HEK293 (cell line): ENCODE measurements around the gene ATP8B1.

Experiments
- CTCF ChIA-PET: fragments of 350-600 bp; formaldehyde crosslinking; extraction: SDS; loops from one replicate; lab custom pipeline; 2021; ENCODE audit warnings: antibody characterized with exemption; lab: Yijun Ruan, JAX
- POLR2A ChIA-PET: fragments of 300-600 bp; formaldehyde crosslinking; extraction: SDS; loops from one replicate; lab custom pipeline; 2020; ENCODE audit warnings: antibody characterized with exemption, inconsistent platforms; lab: Yijun Ruan, JAX
- H3K27ac ChIP-seq: fragments of 200-500 bp; sonication (Bioruptor generic); 2 replicates; pipeline ENCODE4 v1.5.1; 2014; ENCODE audit warnings: low read depth, low read length, control low read depth, inconsistent platforms; ENCODE audit errors: extremely low read depth
- H3K36me3 ChIP-seq, 2 experiments: fragments of 200-500 bp in 1 of 2; sonication (Bioruptor generic) in 1 of 2; 1 replicate in 1 of 2; 2 replicates in 1 of 2; pipeline ENCODE4 v1.5.1; 2014 to 2017; ENCODE audit warnings: inconsistent platforms in 2 of 2, low read length in 2 of 2; ENCODE audit not compliant: control insufficient read depth in 2 of 2, insufficient read depth in 1 of 2
- H3K4me1 ChIP-seq: fragments of 200-500 bp; sonication (Bioruptor generic); 2 replicates; pipeline ENCODE4 v1.5.1; 2014; ENCODE audit warnings: mild to moderate bottlenecking, low read length, inconsistent platforms; ENCODE audit not compliant: control insufficient read depth, insufficient read depth
- H3K4me3 ChIP-seq: 2 replicates; pipeline ENCODE4 v1.5.1; 2011; ENCODE audit warnings: low read depth, mild to moderate bottlenecking, control low read depth, low read length, moderate library complexity
- H3K9me3 ChIP-seq: fragments of 200-500 bp; sonication (Bioruptor generic); 2 replicates; pipeline ENCODE4 v1.5.1; 2014; ENCODE audit warnings: low read depth, low read length, inconsistent platforms; ENCODE audit not compliant: control insufficient read depth, insufficient read depth
- BCL11A ChIP-seq: fragments of 450-650 bp; formaldehyde crosslinking; IDR thresholded peaks from 2 replicates; pipeline ENCODE4 v1.5.1; 2016; ENCODE audit warnings: low read depth, missing biosample characterization, missing genetic modification characterization
- GLI4 ChIP-seq: fragments of 450-650 bp; formaldehyde crosslinking; IDR thresholded peaks from 2 replicates; pipeline ENCODE4 v1.5.1; 2016; ENCODE audit warnings: missing biosample characterization, missing genetic modification characterization
- HOXC10 ChIP-seq: sonication (generic); formaldehyde crosslinking; IDR thresholded peaks from 2 replicates; pipeline ENCODE4 v1.8.1; 2023; ENCODE audit warnings: mild to moderate bottlenecking, missing genetic modification reagents
- INSM2 ChIP-seq: fragments of 450-650 bp; formaldehyde crosslinking; IDR thresholded peaks from 2 replicates; pipeline ENCODE4 v1.5.1; 2016; ENCODE audit warnings: missing biosample characterization, missing genetic modification characterization
- KLF1 ChIP-seq: fragments of 450-650 bp; formaldehyde crosslinking; IDR thresholded peaks from 2 replicates; pipeline ENCODE4 v1.5.1; 2016; ENCODE audit warnings: missing biosample characterization, missing genetic modification characterization
- KLF7 ChIP-seq: fragments of 450-650 bp; formaldehyde crosslinking; IDR thresholded peaks from 2 replicates; pipeline ENCODE4 v1.5.1; 2016; ENCODE audit warnings: missing biosample characterization, missing genetic modification characterization, borderline replicate concordance
- SCRT2 ChIP-seq: fragments of 450-650 bp; formaldehyde crosslinking; IDR thresholded peaks from 2 replicates; pipeline ENCODE4 v1.5.1; 2016; ENCODE audit warnings: missing biosample characterization, missing genetic modification characterization
- SETDB1 ChIP-seq: IDR thresholded peaks from one replicate; pipeline ENCODE4 v1.6.1; 2017; ENCODE audit warnings: mild to moderate bottlenecking, low read length, moderate library complexity, mixed read lengths; ENCODE audit not compliant: insufficient read length
- SP3 ChIP-seq: fragments of 450-650 bp; formaldehyde crosslinking; IDR thresholded peaks from 2 replicates; pipeline ENCODE4 v1.5.1; 2016; ENCODE audit warnings: missing biosample characterization, missing genetic modification characterization
- ZBTB48 ChIP-seq: fragments of 450-650 bp; formaldehyde crosslinking; IDR thresholded peaks from 2 replicates; pipeline ENCODE4 v1.5.1; 2016; ENCODE audit warnings: missing biosample characterization, missing genetic modification characterization
- ZBTB8A ChIP-seq: fragments of 450-650 bp; formaldehyde crosslinking; IDR thresholded peaks from 2 replicates; pipeline ENCODE4 v1.5.1; 2016; ENCODE audit warnings: missing biosample characterization, missing genetic modification characterization
- ZNF157 ChIP-seq: fragments of 450-650 bp; formaldehyde crosslinking; IDR thresholded peaks from 2 replicates; pipeline ENCODE4 v1.5.1; 2016; ENCODE audit warnings: missing biosample characterization, missing genetic modification characterization
- ZNF221 ChIP-seq: fragments of 450-650 bp; formaldehyde crosslinking; IDR thresholded peaks from 2 replicates; pipeline ENCODE4 v1.5.1; 2017; ENCODE audit warnings: missing biosample characterization, missing genetic modification characterization, borderline replicate concordance
- ZNF239 ChIP-seq: fragments of 450-650 bp; formaldehyde crosslinking; IDR thresholded peaks from 2 replicates; pipeline ENCODE4 v1.5.1; 2016; ENCODE audit warnings: missing biosample characterization, missing genetic modification characterization
- ZNF354C ChIP-seq: fragments of 450-650 bp; formaldehyde crosslinking; IDR thresholded peaks from 2 replicates; pipeline ENCODE4 v1.5.1; 2016; ENCODE audit warnings: missing biosample characterization, missing genetic modification characterization, low read depth, borderline replicate concordance
- ZNF404 ChIP-seq: fragments of 450-650 bp; formaldehyde crosslinking; IDR thresholded peaks from 2 replicates; pipeline ENCODE4 v1.5.1; 2017; ENCODE audit warnings: missing biosample characterization, missing genetic modification characterization
- ZNF501 ChIP-seq: fragments of 450-650 bp; formaldehyde crosslinking; IDR thresholded peaks from 2 replicates; pipeline ENCODE4 v1.5.1; 2016; ENCODE audit warnings: missing biosample characterization, missing genetic modification characterization
- ZNF580 ChIP-seq: fragments of 450-650 bp; formaldehyde crosslinking; IDR thresholded peaks from 2 replicates; pipeline ENCODE4 v1.5.1; 2016; ENCODE audit warnings: missing biosample characterization, missing genetic modification characterization
- ZNF645 ChIP-seq: fragments of 450-650 bp; formaldehyde crosslinking; IDR thresholded peaks from 2 replicates; pipeline ENCODE4; 2016; ENCODE audit warnings: missing biosample characterization, missing genetic modification characterization
- ZNF704 ChIP-seq: fragments of 450-650 bp; formaldehyde crosslinking; IDR thresholded peaks from 2 replicates; pipeline ENCODE4 v1.5.1; 2016; ENCODE audit warnings: missing biosample characterization, missing genetic modification characterization
- ZSCAN30 ChIP-seq: fragments of 450-650 bp; IDR thresholded peaks from 2 replicates; pipeline ENCODE4 v1.5.1; 2018; ENCODE audit warnings: missing biosample characterization, mild to moderate bottlenecking, missing genetic modification characterization, moderate library complexity
- ZSCAN5A ChIP-seq: fragments of 450-650 bp; formaldehyde crosslinking; IDR thresholded peaks from 2 replicates; pipeline ENCODE4 v1.5.1; 2016; ENCODE audit warnings: missing biosample characterization, missing genetic modification characterization

ATP8B1 gene

GRCh38 chr18:57744211-57744694 is 58.9 kb downstream of the ATP8B1 start:
- H3K36me3 ChIP-seq: no peaks in the 10 kb centered on the region
- H3K4me1 ChIP-seq: peaks cover 18% of the 10 kb centered on the region
- no peaks in the 10 kb centered on the region for H3K9me3 ChIP-seq
- CTCF ChIA-PET: interaction anchor here (0.7 kb wide), 1 partner anchor 11 kb away, joined by 3 read pairs; no protein-coding TSS in a partner anchor
- POLR2A ChIA-PET: no interaction called here
- TF ChIP-seq HOXC10 (CRISPR knock-in tag) (no peak), ZNF354C (tag by site-specific recombination) (no peak), GLI4 (no peak), KLF1 (tag by site-specific recombination) (no peak), ZNF580 (tag by site-specific recombination) (no peak), SETDB1 (no peak), KLF7 (tag by site-specific recombination) (no peak), SP3 (no peak), ZNF239 (tag by site-specific recombination) (no peak), ZNF704 (tag by site-specific recombination) (no peak)
- H3K4me3 ChIP-seq: no peak overlapping the region
- no peak overlapping the region for H3K27ac ChIP-seq

GRCh38 chr18:57743008-57743407 is 60.1 kb downstream of the ATP8B1 start:
- CTCF ChIA-PET: interaction anchor here (0.7 kb wide), 1 partner anchor 200 kb away, joined by 3 read pairs; no protein-coding TSS in a partner anchor
- Histone ChIP-seq H3K9me3 (no peaks in the 10 kb centered on the region), H3K4me3 (no peak overlapping the region), H3K27ac (no peak overlapping the region), H3K36me3 (no peaks in the 10 kb centered on the region), H3K4me1 (peaks cover 6% of the 10 kb centered on the region)
- TF ChIP-seq SCRT2: no peak
- no peak for TF ChIP-seq ZNF645 (tag by site-specific recombination)
- TF ChIP-seq ZBTB48 (tag by site-specific recombination): no peak
- TF ChIP-seq ZNF404 (tag by site-specific recombination): no peak
- no peak for TF ChIP-seq ZSCAN30 (tag by site-specific recombination)
- TF ChIP-seq ZNF221 (tag by site-specific recombination): no peak
- TF ChIP-seq ZBTB8A: no peak
- TF ChIP-seq BCL11A (tag by site-specific recombination): no peak
- no peak for TF ChIP-seq INSM2 (tag by site-specific recombination)
- no peak for TF ChIP-seq ZSCAN5A (tag by site-specific recombination)
- no peak for TF ChIP-seq ZNF501
- TF ChIP-seq ZNF157 (tag by site-specific recombination): no peak
- TF ChIP-seq, all 188 proteins: peak for 0
- POLR2A ChIA-PET: no interaction called here
